ENCODE measurements around the gene HOXA3.

Gene HOXA3

DNA sequence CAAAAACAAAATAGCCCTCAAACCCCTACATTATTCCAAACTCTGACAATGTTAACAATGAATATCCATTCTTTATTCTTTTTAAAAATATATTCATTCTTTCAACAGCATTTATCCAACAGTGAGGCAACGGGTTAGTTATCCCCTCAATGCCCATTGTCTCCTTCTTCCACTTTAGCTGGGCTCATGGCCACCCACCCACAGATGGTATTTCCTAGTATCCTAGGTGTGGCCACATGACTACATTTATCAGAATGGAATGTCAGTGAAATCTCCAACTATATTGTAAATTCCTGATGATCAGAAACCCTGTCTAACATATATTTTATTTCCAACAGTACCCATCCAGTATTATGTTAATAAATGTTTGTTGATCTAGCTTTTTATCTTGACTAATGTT is 70.2 kb downstream of the HOXA3 start:
- DNase-seq = no peak

DNA sequence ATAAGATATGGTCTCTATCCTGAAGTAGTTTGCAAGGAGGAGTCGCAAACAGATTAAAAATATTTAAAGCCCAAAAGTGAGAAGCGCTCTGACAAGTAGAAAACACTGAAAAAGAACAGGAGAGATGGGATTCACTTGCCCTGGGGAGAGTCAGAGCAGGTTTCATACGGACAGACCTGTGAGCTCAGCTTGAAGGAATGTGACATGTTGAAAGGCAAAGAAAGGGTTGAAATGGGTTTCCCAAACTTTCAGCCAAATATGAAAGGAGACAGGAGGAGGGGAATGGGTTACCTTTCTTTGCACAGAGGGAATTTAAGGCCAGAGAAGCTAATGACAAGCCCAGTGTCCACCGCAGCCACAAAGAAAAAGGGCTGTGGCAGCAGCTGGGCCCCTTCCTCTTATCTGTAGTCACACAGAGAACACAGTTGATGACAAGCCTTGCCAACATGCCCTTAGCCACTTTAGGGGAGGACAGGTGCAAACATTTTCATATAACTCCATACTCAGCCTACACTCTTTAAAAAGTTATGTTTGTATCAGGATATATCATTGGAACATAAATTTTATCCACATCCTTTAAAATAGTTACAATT is 71.4 kb downstream of the HOXA3 start:
- DNase-seq = no peak

DNA sequence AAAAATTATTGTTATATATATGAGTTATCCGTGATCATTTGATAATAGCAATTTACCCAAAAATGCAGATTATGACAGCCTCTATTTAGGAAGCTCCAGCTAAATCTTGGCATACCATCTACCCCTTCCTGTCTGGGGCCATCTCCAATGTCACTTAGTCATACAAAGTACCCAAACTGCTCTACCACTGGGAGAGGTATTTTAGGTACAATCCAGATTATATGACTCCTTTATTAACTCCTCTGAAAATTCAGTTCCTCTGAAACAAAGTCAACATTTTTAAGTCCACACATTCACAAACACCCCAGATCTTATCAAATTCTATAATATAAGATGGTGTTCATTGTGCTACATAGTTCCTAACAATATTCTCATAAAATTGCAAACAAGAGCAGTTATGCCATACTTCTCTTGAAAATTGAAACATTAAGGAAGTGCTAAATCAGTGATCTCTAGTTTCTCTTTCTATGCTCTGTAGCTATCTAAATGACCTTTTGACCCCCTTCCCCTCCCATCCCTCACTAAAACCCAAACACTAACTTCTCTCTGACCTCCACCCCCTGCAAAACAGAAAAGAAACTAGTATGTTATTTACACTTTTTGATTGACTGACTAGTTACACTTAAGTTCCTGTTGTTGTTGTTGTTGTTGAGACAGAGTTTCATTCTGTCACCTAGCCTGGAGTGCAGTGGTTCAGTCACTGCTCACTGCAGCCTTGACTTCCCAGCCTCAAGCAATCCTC is 73.0 kb downstream of the HOXA3 start:
- no peak for DNase-seq

DNA sequence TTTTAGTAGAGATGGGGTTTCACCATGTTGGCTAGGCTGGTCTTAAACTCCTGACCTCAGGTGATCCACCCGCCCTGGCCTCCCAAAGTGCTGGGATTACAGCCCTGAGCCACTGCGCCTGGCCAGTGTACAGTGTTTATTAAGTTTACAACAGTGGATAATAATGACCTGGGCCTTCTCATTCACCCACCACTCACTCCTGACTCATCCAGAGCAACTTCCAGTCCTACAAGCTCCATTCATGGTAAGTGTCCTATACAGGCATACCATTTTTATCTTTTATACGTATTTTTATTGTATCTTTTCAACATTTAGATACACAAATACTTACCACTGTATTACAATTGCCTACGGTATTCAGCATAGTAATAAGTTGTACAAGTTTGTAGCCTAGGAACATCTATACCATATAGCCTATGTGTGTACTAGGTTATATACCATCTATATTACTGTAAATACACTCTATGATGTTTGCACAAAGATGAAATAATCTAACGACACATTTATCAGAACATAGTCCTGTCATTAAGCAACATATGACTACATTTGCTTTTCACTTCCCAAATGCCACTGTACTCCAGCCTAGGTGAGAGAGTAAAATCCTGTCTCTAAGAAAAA is 73.7 kb downstream of the HOXA3 start:
- DNase-seq = no peak

DNA sequence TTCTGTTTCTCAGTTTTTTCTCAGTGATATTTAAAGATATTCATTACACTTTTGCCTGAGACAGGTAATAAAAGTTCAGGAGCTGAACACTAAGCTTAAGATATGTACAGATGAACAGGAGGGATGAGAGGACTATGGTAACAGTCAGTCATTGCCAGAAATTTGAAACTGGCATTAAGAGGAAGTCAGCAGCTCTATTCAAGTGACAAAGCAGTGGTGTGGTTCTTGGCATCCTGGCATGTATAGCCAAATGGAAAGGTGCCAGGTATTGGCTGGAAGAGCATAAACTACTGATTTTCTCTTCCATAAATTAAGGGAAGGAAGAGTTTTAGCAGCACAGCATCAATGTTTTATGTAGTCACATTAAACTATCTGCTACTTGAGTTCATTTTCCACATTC is 79.3 kb downstream of the HOXA3 start:
- no peak for DNase-seq

DNA sequence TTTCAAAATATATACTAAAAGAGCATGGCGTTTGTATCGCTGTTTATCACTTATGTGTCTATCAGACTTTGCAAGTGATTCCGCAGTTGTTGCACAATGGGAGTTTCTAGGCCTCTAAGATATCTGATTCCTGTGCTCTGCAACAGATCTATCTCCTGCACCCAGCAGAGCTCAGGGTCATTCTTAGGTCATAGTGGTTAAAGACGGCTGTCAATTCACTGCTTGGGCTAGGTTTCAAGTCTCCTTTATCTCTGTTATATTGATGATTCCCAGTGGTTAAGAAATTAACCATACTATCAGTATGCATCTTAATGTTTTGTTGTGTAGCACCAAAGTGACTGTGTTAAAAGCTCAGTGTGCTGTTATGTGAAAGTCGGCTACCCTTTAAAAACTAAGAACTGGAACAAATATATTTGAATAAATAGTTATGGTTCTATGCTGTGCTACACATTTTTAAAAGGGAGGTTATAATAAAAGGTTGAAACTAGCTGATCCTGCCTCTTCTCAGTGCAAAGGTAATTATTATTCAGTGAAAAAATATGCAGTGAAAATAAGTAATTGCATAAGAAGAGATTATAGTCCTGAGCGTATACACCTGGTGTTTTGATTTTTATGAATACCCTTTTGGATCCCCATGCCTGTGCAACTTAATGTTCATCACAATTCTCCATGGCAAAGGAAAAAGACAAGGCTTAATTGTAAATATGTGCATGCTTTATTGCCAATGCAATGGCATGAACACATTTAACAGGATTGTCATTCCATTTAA is 80.6 kb downstream of the HOXA3 start:
- DNase-seq = no peak

DNA sequence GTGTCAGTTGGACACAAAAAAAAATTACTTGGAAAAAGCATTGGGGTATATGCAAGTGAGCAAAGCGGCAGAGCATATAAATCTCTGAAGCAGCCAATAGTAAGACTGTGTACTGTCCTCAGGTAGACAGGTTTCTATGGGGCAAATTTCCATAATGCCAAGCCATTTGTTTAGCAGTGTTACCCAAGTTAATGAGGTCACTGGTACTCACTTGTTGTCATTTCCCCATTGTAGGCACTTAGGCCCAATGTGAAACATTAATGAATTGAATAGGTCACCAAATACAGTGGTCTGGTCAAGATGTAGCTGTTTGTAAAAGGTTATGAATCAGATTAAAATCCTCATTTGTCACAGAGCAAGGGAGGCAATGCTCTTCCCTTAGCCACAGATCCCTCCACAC is 84.1 kb downstream of the HOXA3 start:
- DNase-seq = no peak

DNA sequence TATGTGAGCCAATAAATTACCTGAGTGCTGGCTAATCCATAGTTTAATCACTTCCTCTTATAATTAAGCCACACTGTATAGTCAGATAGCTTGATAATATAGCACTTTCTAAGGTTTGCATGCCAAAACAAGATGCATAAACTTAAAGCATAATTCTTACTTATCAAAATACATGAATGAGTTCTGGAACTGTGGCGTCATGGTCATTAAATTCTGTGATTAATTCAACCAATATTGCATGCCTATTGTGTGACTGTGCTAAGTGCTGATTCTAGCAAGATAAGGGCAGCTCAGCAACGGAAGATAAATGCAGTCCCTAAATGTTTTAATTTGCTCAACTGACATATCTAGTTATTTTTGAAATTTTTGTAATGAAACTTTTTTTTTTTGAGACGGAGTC is 86.2 kb downstream of the HOXA3 start:
- DNase-seq = no peak

DNA sequence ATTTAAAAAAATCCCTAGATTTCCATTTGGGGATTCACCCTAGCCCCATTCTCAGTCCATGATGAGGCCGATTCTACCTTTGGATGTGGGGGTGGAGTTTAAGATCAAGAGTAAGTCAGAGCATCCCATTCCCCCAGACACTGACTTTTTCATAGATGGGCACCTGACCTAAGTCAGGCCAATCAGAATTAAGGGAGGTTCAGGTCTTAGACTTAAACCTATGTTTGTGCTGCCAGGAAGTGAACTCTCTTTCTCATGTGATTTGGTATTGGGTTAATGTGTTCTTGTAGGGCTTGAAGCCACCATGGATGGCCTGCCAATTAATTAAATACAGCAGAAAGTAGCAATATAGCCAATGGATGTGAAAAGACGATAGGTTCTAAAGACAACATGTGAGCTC is 86.7 kb downstream of the HOXA3 start:
- no peak for DNase-seq

DNA sequence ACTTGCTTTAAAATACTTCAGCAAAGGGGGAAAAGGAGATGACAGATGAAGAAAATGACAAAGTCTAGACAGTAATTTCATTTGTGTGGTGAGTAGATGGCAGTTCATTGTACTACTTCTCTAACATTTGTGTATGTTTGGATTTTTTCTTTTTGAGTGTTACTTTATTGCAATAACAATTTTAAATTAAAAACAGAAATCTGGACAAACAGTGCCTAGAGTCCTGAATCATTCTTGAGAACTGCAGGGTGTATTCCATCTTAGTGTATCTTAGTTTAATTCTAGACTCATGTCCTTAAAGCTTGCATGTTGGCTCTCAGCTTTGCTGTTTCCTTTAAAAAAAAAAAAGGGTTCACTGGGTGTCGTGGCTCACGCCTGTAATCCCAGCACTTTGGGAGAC is 87.7 kb downstream of the HOXA3 start:
- DNase-seq = no peak

DNA sequence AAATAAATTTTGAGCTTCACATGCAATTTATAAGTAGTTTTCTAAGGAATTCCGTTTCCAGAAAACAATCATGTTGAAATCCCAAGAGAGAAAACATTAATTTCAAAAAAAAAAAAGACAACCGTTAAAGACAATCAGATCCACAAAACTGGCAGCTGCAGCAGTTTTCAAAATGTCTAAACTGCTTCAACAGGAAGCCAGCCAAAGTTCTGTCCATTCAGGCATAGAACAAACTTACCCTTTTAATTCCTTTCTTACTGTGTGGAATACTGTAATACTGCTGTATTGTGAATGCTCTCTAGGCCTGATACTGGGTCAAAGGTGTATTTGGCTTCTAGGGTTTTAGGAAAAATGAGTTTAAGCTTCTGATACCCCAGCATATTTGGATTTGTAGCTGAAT is 88.2 kb downstream of the HOXA3 start:
- no peak for DNase-seq

DNA sequence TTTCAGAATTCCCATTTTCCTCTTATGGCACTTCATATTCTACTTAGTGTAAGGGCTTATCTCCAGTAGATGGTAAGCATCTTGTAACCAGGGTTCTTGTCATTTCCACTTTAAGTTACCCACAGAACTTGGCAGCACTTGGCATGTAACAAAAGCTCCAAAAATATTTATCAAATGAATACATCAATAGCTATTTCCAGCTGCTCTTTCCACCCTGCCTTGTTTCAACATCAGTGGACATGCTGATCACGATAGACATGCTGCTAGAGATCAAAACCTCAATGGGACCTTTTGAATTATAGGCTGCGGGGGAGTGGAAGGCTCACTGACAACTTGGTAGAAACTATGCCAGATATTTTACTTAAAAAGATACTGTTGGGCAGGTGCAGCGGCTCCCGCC is 89.4 kb downstream of the HOXA3 start:
- DNase-seq = no peak

Data from activated naive CD4-positive, alpha-beta T cell (primary cell).